Measurements from ENCODE around the gene HERC6. TPM values are rescaled to one million over a fixed set of nuclear protein-coding genes. Genes with fewer than 3 reads are reported as not detected.

Gene HERC6
- total RNA-seq, 1 experiment from 2014 or later = 1.8 TPM

DNA sequence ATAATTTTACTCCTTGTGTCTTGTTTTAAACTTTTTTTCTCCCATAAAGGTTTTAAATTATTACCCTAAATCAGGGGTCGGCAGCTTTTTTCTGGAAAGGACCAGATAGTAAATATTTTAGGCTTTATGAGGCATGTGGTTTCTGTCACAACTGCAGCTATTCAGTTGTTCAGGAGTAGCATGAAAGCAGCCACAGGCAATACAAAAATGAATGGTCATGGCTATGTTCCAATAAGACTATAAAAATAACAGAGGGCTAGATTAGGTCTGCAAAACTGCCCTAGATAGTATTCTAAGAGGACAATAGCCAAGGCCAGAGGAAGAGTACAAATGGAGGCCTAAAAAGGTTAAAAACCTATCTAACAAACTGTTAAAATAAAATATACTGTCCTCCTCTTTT is 102.9 kb downstream of the HERC6 start:
- no peaks in the 10 kb centered on the region for H3K4me1 ChIP-seq (ENCODE audit: low read length)
- H3K9ac ChIP-seq (ENCODE audit: low read length) = no peak overlapping the region
- H3K9me3 ChIP-seq (ENCODE audit: low read length) = no peaks in the 10 kb centered on the region
- no peaks in the 10 kb centered on the region for H4K20me1 ChIP-seq (ENCODE audit: insufficient read depth, low read depth, low read length)
- H3K4me3 ChIP-seq (ENCODE audit: low read length) = no peak overlapping the region
- H2AFZ ChIP-seq (ENCODE audit: low read length) = no peak overlapping the region
- no peak for DNase-seq
- H3K27me3 ChIP-seq (ENCODE audit: low read length) = no peaks in the 10 kb centered on the region
- H3K79me2 ChIP-seq (ENCODE audit: low read length) = no peaks in the 10 kb centered on the region
- no peak overlapping the region for H3K27ac ChIP-seq (ENCODE audit: low read length)
- H3K36me3 ChIP-seq (ENCODE audit: insufficient read depth, low read length) = no peaks in the 10 kb centered on the region
- no peaks in the 10 kb centered on the region for H3K9me2 ChIP-seq (replicated peaks; ENCODE audit: insufficient read depth, low read length)
- H3K4me2 ChIP-seq (ENCODE audit: low read depth, low read length, poor library complexity, severe bottlenecking) = no peak overlapping the region

GRCh38 chr4:88489100-88489761 is 110.6 kb downstream of the HERC6 start:
- H3K4me3 ChIP-seq (ENCODE audit: low read length) = no peak overlapping the region
- H4K20me1 ChIP-seq (ENCODE audit: insufficient read depth, low read depth, low read length) = no peaks in the 10 kb centered on the region
- no peak overlapping the region for H2AFZ ChIP-seq (ENCODE audit: low read length)
- no peaks in the 10 kb centered on the region for H3K9me3 ChIP-seq (ENCODE audit: low read length)
- no peak overlapping the region for H3K4me2 ChIP-seq (ENCODE audit: low read depth, low read length, poor library complexity, severe bottlenecking)
- no peak overlapping the region for H3K27ac ChIP-seq (ENCODE audit: low read length)
- no peaks in the 10 kb centered on the region for H3K9me2 ChIP-seq (replicated peaks; ENCODE audit: insufficient read depth, low read length)
- no peaks in the 10 kb centered on the region for H3K79me2 ChIP-seq (ENCODE audit: low read length)
- DNase-seq = no peak
- no peaks in the 10 kb centered on the region for H3K4me1 ChIP-seq (ENCODE audit: low read length)
- H3K36me3 ChIP-seq (ENCODE audit: insufficient read depth, low read length) = no peaks in the 10 kb centered on the region
- no peak overlapping the region for H3K9ac ChIP-seq (ENCODE audit: low read length)
- no peaks in the 10 kb centered on the region for H3K27me3 ChIP-seq (ENCODE audit: low read length)

Small RNA genes lying within 50 kb of the gene (small RNA-seq; reads per million reads assigned to genes)
- gene RF00019 = not detected

Other genes starting within 250 kb of the HERC6 start
- gene ABCG2, start 220.2 kb upstream of the HERC6 start, total RNA-seq (2014; rRNA removed; shearing (Covaris generic); ENCODE audit: low replicate concordance) = not detected in 2 replicates
- 117 and 134 TPM in 2 replicates for gene PPM1K, start 94.3 kb upstream of the HERC6 start, total RNA-seq (2014; rRNA removed; shearing (Covaris generic); ENCODE audit: low replicate concordance)
- not detected in 2 replicates for gene HERC5, start 78.3 kb downstream of the HERC6 start, total RNA-seq (2014; rRNA removed; shearing (Covaris generic); ENCODE audit: low replicate concordance)
- gene PYURF, start 144.9 kb downstream of the HERC6 start, total RNA-seq (2014; rRNA removed; shearing (Covaris generic); ENCODE audit: low replicate concordance) = 42.7 and 77.2 TPM in 2 replicates
- gene HERC3, start 213.6 kb downstream of the HERC6 start, total RNA-seq (2014; rRNA removed; shearing (Covaris generic); ENCODE audit: low replicate concordance) = 8.5 and 12.9 TPM in 2 replicates

All from Karpas-422 (cell line).